ENCODE measurements around the gene RUNDC1.
A peak's percentile ranks its signal among the peaks of the same experiment; 100 is the strongest.

RUNDC1 gene

GRCh38 chr17:43020030-43020621 lies 39.8 kb downstream of the RUNDC1 start:
- Histone ChIP-seq H3K27ac (no peak overlapping the region), H3K36me3 (ENCODE audit: insufficient read depth, low read length) (no peaks in the 10 kb centered on the region), H3K9me3 (ENCODE audit: low read depth, low read length) (no peaks in the 10 kb centered on the region), H3K4me3 (no peak overlapping the region), H3K9ac (ENCODE audit: insufficient read length) (no peak overlapping the region)
- no peak for DNase-seq (ENCODE audit: low read depth, low spot score)
- TF ChIP-seq POLR2AphosphoS5 (IDR thresholded peaks at IDR 0.05; ENCODE audit: borderline replicate concordance, low read depth, low read length) (no peak), EZH2 (IDR thresholded peaks at IDR 0.05) (no peak), FOXP2 (optimal IDR thresholded peaks at IDR 0.05; ENCODE audit: control extremely low read depth, extremely low read length, insufficient read depth) (no peak)

GRCh38 chr17:43020789-43021740 lies 40.7 kb downstream of the RUNDC1 start:
- no peak overlapping the region for H3K27ac ChIP-seq
- H3K4me3 ChIP-seq = peak overlapping the region; percentile 89
- H3K9me3 ChIP-seq (ENCODE audit: low read depth, low read length) = no peaks in the 10 kb centered on the region
- no peak overlapping the region for H3K9ac ChIP-seq (ENCODE audit: insufficient read length)
- no peaks in the 10 kb centered on the region for H3K36me3 ChIP-seq (ENCODE audit: insufficient read depth, low read length)
- DNase-seq (ENCODE audit: low read depth, low spot score) = no peak
- TF ChIP-seq EZH2 (IDR thresholded peaks at IDR 0.05) (no peak), POLR2AphosphoS5 (IDR thresholded peaks at IDR 0.05; ENCODE audit: borderline replicate concordance, low read depth, low read length) (no peak), FOXP2 (optimal IDR thresholded peaks at IDR 0.05; ENCODE audit: control extremely low read depth, extremely low read length, insufficient read depth) (no peak)

- DNase-seq (ENCODE audit: low read depth, low spot score) = no peak
- Histone ChIP-seq H3K9me3 (ENCODE audit: low read depth, low read length) (no peaks in the 10 kb centered on the region), H3K9ac (ENCODE audit: insufficient read length) (peak within 1 kb of the TSS; percentile 37), H3K36me3 (ENCODE audit: insufficient read depth, low read length) (no peaks in the 10 kb centered on the region), H3K27ac (no peak within 1 kb of the TSS), H3K4me3 (peak within 1 kb of the TSS; percentile 89)
- TF ChIP-seq POLR2AphosphoS5 (IDR thresholded peaks at IDR 0.05; ENCODE audit: borderline replicate concordance, low read depth, low read length) (no peak; the same call in 1 of the 2 replicates), EZH2 (IDR thresholded peaks at IDR 0.05) (no peak), FOXP2 (optimal IDR thresholded peaks at IDR 0.05; ENCODE audit: control extremely low read depth, extremely low read length, insufficient read depth) (no peak)
These were observed 41.6 kb downstream of the RUNDC1 start, which contains the start of gene VAT1 for GRCh38 chr17:43021741-43022512. VAT1 (minus strand) TSS chr17:43022385; CDS start chr17:43022322, 63 bp downstream.

GRCh38 chr17:43024407-43025289 lies 44.3 kb downstream of the RUNDC1 start, which contains the start of gene RND2:
RND2 (plus strand) TSS chr17:43025231; CDS start chr17:43025348, 117 bp downstream.
- TF ChIP-seq POLR2AphosphoS5 (IDR thresholded peaks at IDR 0.05; ENCODE audit: borderline replicate concordance, low read depth, low read length) (peak; percentile 38; the same call in 1 of the 2 replicates), FOXP2 (optimal IDR thresholded peaks at IDR 0.05; ENCODE audit: control extremely low read depth, extremely low read length, insufficient read depth) (no peak), EZH2 (IDR thresholded peaks at IDR 0.05) (no peak)
- Histone ChIP-seq H3K9me3 (ENCODE audit: low read depth, low read length) (no peaks in the 10 kb centered on the region), H3K27ac (no peak within 1 kb of the TSS), H3K9ac (ENCODE audit: insufficient read length) (peak within 1 kb of the TSS; percentile 55), H3K4me3 (peak within 1 kb of the TSS; percentile 77), H3K36me3 (ENCODE audit: insufficient read depth, low read length) (no peaks in the 10 kb centered on the region)
- DNase-seq (ENCODE audit: low read depth, low spot score) = peak; percentile 63

- Histone ChIP-seq H3K9me3 (ENCODE audit: low read depth, low read length) (no peaks in the 10 kb centered on the region), H3K4me3 (peak overlapping the region; percentile 42; the same call in 1 of the 2 replicates), H3K36me3 (ENCODE audit: insufficient read depth, low read length) (no peaks in the 10 kb centered on the region), H3K9ac (ENCODE audit: insufficient read length) (no peak overlapping the region), H3K27ac (no peak overlapping the region)
- DNase-seq (ENCODE audit: low read depth, low spot score) = no peak
- TF ChIP-seq POLR2AphosphoS5 (IDR thresholded peaks at IDR 0.05; ENCODE audit: borderline replicate concordance, low read depth, low read length) (no peak), EZH2 (IDR thresholded peaks at IDR 0.05) (no peak), FOXP2 (optimal IDR thresholded peaks at IDR 0.05; ENCODE audit: control extremely low read depth, extremely low read length, insufficient read depth) (no peak)
These were observed 44.9 kb downstream of the RUNDC1 start for GRCh38 chr17:43025290-43025657.

- Histone ChIP-seq H3K9me3 (ENCODE audit: low read depth, low read length) (no peaks in the 10 kb centered on the region), H3K4me3 (no peak overlapping the region), H3K27ac (no peak overlapping the region), H3K9ac (ENCODE audit: insufficient read length) (no peak overlapping the region), H3K36me3 (ENCODE audit: insufficient read depth, low read length) (no peaks in the 10 kb centered on the region)
- no peak for DNase-seq (ENCODE audit: low read depth, low spot score)
- TF ChIP-seq FOXP2 (optimal IDR thresholded peaks at IDR 0.05; ENCODE audit: control extremely low read depth, extremely low read length, insufficient read depth) (no peak), POLR2AphosphoS5 (IDR thresholded peaks at IDR 0.05; ENCODE audit: borderline replicate concordance, low read depth, low read length) (no peak), EZH2 (IDR thresholded peaks at IDR 0.05) (no peak)
These were observed 45.6 kb downstream of the RUNDC1 start for GRCh38 chr17:43025766-43026537.
